ENCODE data around the gene LILRB3. TPM values are rescaled to one million over a fixed set of nuclear protein-coding genes. Genes with fewer than 3 reads are reported as not detected.
"Not testable (repeated sequence)": the region's sequence is repeated elsewhere in the genome, so short reads cannot be mapped to it uniquely, and the experiment has no call there.

LILRB3 gene
- total and polyA plus RNA-seq, 10 donors: 6.4 to 443 (median 89.9) TPM

DNA sequence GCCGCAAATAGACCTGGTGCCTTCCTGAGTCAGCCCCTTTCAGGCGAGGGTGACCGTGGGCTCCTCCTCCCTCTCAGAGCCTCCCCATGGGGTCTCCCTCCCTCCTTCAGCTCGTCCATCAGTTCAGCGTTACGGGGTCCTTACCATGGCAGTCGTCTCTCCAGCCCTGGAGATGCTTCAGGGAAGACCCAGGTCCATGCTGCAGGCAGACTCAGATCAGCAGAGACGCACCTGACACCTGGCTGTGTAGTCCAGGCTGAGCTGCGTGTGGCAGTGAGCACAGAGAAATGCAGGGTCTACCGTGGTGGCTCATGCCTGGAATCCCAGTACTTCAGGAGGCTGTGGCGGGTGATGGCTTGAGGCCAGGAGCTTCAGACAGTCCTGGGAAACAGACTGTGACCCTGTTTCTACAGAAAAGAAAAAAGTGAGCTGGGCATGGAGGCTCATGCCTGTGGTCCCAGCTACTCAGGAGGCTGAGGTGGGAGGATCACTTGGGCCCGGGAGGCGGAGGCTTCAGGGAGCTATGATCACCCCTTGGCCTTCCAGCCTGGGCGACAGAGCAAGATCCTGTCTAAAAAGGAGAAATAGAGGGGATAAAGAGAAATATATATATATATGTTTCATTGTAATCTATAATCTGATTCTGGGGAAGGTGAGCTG is 600 bp upstream of the LILRB3 start:
- H3K9me3 ChIP-seq; DNase-seq; intact Hi-C loops (cut with DNase I; ENCODE audit: low total_unique reads): not testable (repeated sequence)
- H3K4me3 ChIP-seq: peak overlapping the region in 3 of 8 donors; percentile 34 to 68 (median 41)
- peaks cover 0 to 32% (median 2%) of the 10 kb centered on the region in 6 donors for H3K4me1 ChIP-seq
- peaks cover 0 to 23% (median 0%) of the 10 kb centered on the region in 7 donors for H3K27me3 ChIP-seq (replicated peaks in 1 of 7)
- peak overlapping the region in 5 of 8 donors; percentile 43 to 94 (median 88) for H3K27ac ChIP-seq
- 62 to 70% (median 64%) methylated on average over 13 to 14 of the region's 14 CpGs for WGBS, 5 donors
- H3K36me3 ChIP-seq: peaks cover 0 to 14% (median 2%) of the 10 kb centered on the region in 6 donors

DNA sequence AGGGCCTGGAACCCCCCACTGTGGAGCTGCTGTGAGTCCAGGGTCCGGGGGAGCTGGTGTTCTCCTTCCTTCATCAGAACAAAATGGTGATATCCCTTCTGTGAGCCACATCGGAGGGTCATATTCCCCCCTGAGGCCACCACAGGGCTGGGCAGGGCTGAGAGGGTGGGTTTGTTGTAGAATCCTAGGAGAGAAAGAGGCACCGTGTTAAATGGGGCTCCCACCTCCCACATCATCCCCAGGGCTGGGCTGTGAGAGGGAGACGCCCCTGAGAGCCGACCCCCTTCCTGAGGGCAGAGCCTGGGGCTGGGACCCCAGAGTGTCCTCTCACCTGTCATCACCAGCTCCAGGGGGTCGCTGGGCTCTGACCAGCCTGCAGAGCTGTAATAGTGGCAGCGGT is 860 bp downstream of the LILRB3 start:
- Histone ChIP-seq H3K27ac (peak overlapping the region in 4 of 8 donors; percentile 72 to 94 (median 88)), H3K36me3 (peaks cover 0 to 28% (median 2%) of the 10 kb centered on the region in 6 donors), H3K4me3 (peak overlapping the region in 3 of 8 donors; percentile 34 to 68 (median 41)), H3K4me1 (peaks cover 0 to 45% (median 9%) of the 10 kb centered on the region in 6 donors), H3K27me3 (replicated peaks in 1 of 7) (peaks cover 0 to 23% (median 0%) of the 10 kb centered on the region in 7 donors)
- WGBS, 5 donors: 75 to 93% (median 86%) methylated on average over 5 to 7 of the region's 7 CpGs
- DNase-seq; H3K9me3 ChIP-seq; intact Hi-C loops (cut with DNase I; ENCODE audit: low total_unique reads): not testable (repeated sequence)

DNA sequence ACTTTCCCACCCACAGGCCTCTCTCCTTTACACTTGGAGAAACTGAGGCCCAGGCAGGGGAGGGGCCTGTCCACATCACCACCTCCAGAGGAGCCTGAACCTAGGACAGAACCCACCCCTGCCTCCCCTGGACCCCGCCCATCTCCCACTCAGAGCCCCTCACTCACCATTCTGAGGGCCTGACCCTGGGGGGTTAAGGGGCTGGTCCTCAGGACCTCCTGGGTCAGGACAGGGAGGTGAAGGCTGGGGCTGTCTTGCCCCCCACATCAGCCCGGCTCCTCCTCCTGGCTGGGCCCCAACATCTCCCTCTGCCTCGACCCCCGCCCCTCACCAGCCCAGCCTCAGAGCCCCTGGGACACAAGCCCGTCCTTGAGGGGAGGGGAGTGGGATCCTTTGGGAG is 3.1 kb downstream of the LILRB3 start:
- Histone ChIP-seq H3K36me3 (peaks cover 0 to 47% (median 2%) of the 10 kb centered on the region in 6 donors), H3K27me3 (replicated peaks in 1 of 7) (peaks cover 0 to 23% (median 0%) of the 10 kb centered on the region in 7 donors), H3K4me1 (peaks cover 0 to 49% (median 11%) of the 10 kb centered on the region in 6 donors), H3K4me3 (peak overlapping the region in 1 of 8 donors; percentile 15), H3K27ac (peak overlapping the region in 4 of 8 donors; percentile 11 to 18 (median 12))
- DNase-seq; H3K9me3 ChIP-seq; intact Hi-C loops (cut with DNase I; ENCODE audit: low total_unique reads): not testable (repeated sequence)
- 71 to 89% (median 87%) methylated on average over 5 of the region's 5 CpGs; no CpG with 5 or more reads in 2 of the 5 donors for WGBS, 5 donors

DNA sequence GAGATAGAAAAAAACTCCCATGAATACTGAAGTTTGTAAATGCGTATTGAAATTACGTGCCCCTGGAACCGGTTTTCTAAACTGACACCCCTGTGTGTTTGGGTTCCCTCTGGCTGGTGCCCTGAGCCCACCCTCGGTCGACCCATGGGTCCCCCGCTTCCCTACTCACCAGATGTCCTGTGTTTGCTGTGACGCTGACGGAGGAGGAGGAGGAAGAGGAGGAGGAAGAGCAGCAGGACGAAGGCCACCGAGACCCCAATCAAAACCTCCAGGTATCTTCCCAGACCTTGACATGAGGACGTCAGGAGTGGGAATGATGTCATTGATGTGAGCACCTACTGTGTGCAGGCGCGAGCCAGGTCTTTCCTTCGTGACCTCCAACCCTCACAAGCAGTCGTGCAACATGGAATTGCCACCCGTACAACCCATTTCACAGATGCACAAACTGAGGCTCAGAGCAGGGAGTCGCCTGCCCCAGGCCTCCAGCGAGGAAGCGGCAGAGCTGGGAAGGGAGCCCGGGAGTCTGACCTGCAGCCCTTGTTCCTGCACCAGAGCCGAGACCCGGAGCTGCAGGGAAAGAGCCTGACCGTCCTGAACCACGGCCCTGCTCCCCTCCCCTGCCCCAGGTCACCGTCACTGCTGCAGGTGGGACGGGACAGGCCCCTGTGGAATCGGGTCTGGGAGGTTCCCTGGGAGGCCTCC is 3.7 kb downstream of the LILRB3 start:
- Histone ChIP-seq H3K9me3 (peaks cover 0 to 6% (median 0%) of the 10 kb centered on the region in 8 donors), H3K27ac (peak overlapping the region in 4 of 8 donors; percentile 11 to 18 (median 12)), H3K4me1 (peaks cover 0 to 49% (median 11%) of the 10 kb centered on the region in 6 donors), H3K4me3 (peak overlapping the region in 1 of 8 donors; percentile 15), H3K27me3 (replicated peaks in 1 of 7) (peaks cover 0 to 23% (median 0%) of the 10 kb centered on the region in 7 donors), H3K36me3 (peaks cover 0 to 47% (median 2%) of the 10 kb centered on the region in 6 donors)
- no peak for DNase-seq
- WGBS, 5 donors: 88 to 92% (median 90%) methylated on average over 18 to 27 of the region's 27 CpGs
- peak; percentile 4 to 49 (median 39) for TF ChIP-seq POLR2AphosphoS5 (IDR thresholded peaks at IDR 0.05)
- TF ChIP-seq, protein P1, sequence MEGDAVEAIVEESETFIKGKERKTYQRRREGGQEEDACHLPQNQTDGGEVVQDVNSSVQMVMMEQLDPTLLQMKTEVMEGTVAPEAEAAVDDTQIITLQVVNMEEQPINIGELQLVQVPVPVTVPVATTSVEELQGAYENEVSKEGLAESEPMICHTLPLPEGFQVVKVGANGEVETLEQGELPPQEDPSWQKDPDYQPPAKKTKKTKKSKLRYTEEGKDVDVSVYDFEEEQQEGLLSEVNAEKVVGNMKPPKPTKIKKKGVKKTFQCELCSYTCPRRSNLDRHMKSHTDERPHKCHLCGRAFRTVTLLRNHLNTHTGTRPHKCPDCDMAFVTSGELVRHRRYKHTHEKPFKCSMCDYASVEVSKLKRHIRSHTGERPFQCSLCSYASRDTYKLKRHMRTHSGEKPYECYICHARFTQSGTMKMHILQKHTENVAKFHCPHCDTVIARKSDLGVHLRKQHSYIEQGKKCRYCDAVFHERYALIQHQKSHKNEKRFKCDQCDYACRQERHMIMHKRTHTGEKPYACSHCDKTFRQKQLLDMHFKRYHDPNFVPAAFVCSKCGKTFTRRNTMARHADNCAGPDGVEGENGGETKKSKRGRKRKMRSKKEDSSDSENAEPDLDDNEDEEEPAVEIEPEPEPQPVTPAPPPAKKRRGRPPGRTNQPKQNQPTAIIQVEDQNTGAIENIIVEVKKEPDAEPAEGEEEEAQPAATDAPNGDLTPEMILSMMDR (IDR thresholded peaks at IDR 0.05 in 8 of 11, conservative IDR thresholded peaks at IDR 0.05 in 3 of 11): no peak
- intact Hi-C loops (cut with DNase I; ENCODE audit: low total_unique reads): no loop called here

DNA sequence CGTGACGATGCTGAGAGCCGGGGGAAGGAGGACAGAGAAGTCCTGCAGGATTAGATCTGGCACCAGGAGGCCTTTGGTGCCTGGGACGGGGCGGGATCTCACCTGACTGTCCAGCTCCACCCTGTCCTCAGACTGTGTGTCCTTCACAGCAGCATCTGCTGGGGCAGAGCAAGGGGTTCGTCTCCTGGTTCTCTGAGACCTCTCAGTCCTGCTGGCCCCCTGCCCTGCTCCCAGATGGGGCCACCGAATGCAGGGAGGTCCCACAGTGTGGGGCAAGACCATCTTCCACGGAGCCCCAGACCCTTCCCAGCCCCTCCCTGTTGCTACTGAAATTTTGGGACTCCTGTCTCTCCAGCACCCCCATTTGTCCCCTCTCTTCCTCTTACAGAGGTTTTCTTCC is 4.5 kb downstream of the LILRB3 start:
- Histone ChIP-seq H3K4me3 (no peak overlapping the region), H3K36me3 (peaks cover 0 to 47% (median 2%) of the 10 kb centered on the region in 6 donors), H3K4me1 (peaks cover 0 to 43% (median 11%) of the 10 kb centered on the region in 6 donors), H3K27me3 (replicated peaks in 1 of 7) (peaks cover 0 to 14% (median 0%) of the 10 kb centered on the region in 7 donors), H3K27ac (peak overlapping the region in 4 of 8 donors; percentile 26 to 64 (median 41)), H3K9me3 (peaks cover 0 to 6% (median 0%) of the 10 kb centered on the region in 8 donors)
- TF ChIP-seq, protein P1 (IDR thresholded peaks at IDR 0.05 in 8 of 11, conservative IDR thresholded peaks at IDR 0.05 in 3 of 11): no peak
- no peak for TF ChIP-seq POLR2A (IDR thresholded peaks at IDR 0.05)
- peak; percentile 5 to 59 (median 15) for TF ChIP-seq POLR2AphosphoS5 (IDR thresholded peaks at IDR 0.05)
- no peak for DNase-seq
- WGBS, 5 donors: 69 to 88% (median 83%) methylated on average over 7 to 8 of the region's 8 CpGs
- intact Hi-C loops (cut with DNase I; ENCODE audit: low total_unique reads): no loop called here

Measured in spleen (tissue), 11 donors.